GM12878 (cell line): ENCODE measurements around the gene LYRM4. TPM values are rescaled to one million over a fixed set of nuclear protein-coding genes. Genes with fewer than 3 reads are reported as not detected.

Experiments
- ATAC-seq: fragments of 200-7000 bp; cut with Tn5 transposase; 3 replicates; pipeline ENCODE4 v1.9.1; 2020; ENCODE audit warnings: mild to moderate bottlenecking, moderate library complexity
- BruUV-seq: library from RNA; stranded (reverse); fragments of 400-500 nt; replicated peaks from 2 replicates; lab custom pipeline; 2021; lab: Mats Ljungman, UMichigan
- CTCF ChIA-PET: fragments of 300-600 bp; sonication (Branson Sonifier 250); formaldehyde crosslinking; extraction: SDS; loops from one replicate; lab custom pipeline; 2021; ENCODE audit warnings: inconsistent platforms; lab: Yijun Ruan, JAX
- POLR2A ChIA-PET: fragments of 350-600 bp; formaldehyde crosslinking; extraction: SDS; loops from one replicate; lab custom pipeline; 2021; ENCODE audit warnings: inconsistent platforms; lab: Charles Lee
- RAD21 ChIA-PET: fragments of 300-600 bp; sonication (Branson Sonifier 250); formaldehyde crosslinking; loops from one replicate; lab custom pipeline; 2023; ENCODE audit warnings: antibody characterized with exemption; ENCODE audit not compliant: unreplicated experiment; lab: Charles Lee
- SMC1A ChIA-PET: fragments of 300-600 bp; sonication (Branson Sonifier 250); formaldehyde crosslinking; loops from one replicate; lab custom pipeline; 2023; ENCODE audit not compliant: unreplicated experiment, uncharacterized antibody; lab: Charles Lee
- DNase-seq: peaks from one replicate; pipeline ENCODE4 v3.0.0-alpha.2; 2011; ENCODE audit warnings: low read depth, low spot score
- FAIRE-seq: peaks from 3 replicates; lab custom pipeline; 2011; peaks lifted over from hg19 to GRCh38; lab: Jason Lieb, UNC
- H2AFZ ChIP-seq: 2 replicates; pipeline ENCODE4 v1.6.0; 2011; ENCODE audit warnings: low read depth, low read length, control low read depth; ENCODE audit not compliant: control insufficient read depth
- H3K27ac ChIP-seq: 2 replicates; pipeline ENCODE4 v1.5.1; 2011; ENCODE audit warnings: control low read depth; ENCODE audit not compliant: control insufficient read depth, insufficient read depth
- H3K27me3 ChIP-seq, 2 experiments: replicated peaks in 1 of 2; 2 replicates each; pipeline versions ENCODE4 v1.6.0 to v1.6.1; 2011; ENCODE audit warnings: low read length in 1 of 2; ENCODE audit not compliant: control insufficient read depth in 2 of 2, insufficient read depth in 2 of 2
- H3K36me3 ChIP-seq, 2 experiments: 2 replicates each; pipeline ENCODE4 v1.5.1; 2011; ENCODE audit warnings: low read length in 1 of 2; ENCODE audit not compliant: control insufficient read depth in 2 of 2, insufficient read depth in 2 of 2
- H3K4me1 ChIP-seq: 2 replicates; pipeline ENCODE4 v1.6.1; 2011; ENCODE audit warnings: mild to moderate bottlenecking, low read length, moderate library complexity, mixed read lengths; ENCODE audit not compliant: control insufficient read depth, insufficient read depth
- H3K4me2 ChIP-seq: 2 replicates; pipeline ENCODE4 v1.6.0; 2011; ENCODE audit warnings: control low read depth; ENCODE audit not compliant: control insufficient read depth, insufficient read depth
- H3K4me3 ChIP-seq: fragments of 200-600 bp; sonication (generic); 2 replicates; pipeline ENCODE4 v1.5.1; 2016
- H3K79me2 ChIP-seq: 2 replicates; pipeline ENCODE4 v1.6.0; 2011; ENCODE audit warnings: low read length; ENCODE audit not compliant: control insufficient read depth, insufficient read depth
- H3K9ac ChIP-seq: 2 replicates; pipeline ENCODE4 v1.8.0; 2011; ENCODE audit warnings: low read length, control low read depth, mixed read lengths; ENCODE audit not compliant: control insufficient read depth, insufficient read depth
- H3K9me3 ChIP-seq: replicated peaks from 3 replicates; pipeline ENCODE4 v1.5.1; 2011; ENCODE audit warnings: mild to moderate bottlenecking, low read length; ENCODE audit not compliant: control insufficient read depth, insufficient read depth
- H4K20me1 ChIP-seq: 2 replicates; pipeline ENCODE4 v1.6.0; 2011; ENCODE audit not compliant: control insufficient read depth, insufficient read depth
- DPF2 ChIP-seq: fragments of 450-650 bp; IDR thresholded peaks from 2 replicates; pipeline ENCODE4 v1.6.1; 2017; ENCODE audit warnings: mild to moderate bottlenecking
- EED ChIP-seq: sonication (generic); IDR thresholded peaks from 2 replicates; pipeline ENCODE4 v1.6.1; 2016; ENCODE audit warnings: antibody characterized with exemption, low read depth
- ESRRA ChIP-seq: IDR thresholded peaks from 2 replicates; pipeline ENCODE4 v1.6.1; 2012; ENCODE audit warnings: mild to moderate bottlenecking, low read length, improper control_type of control experiment
- FOXK2 ChIP-seq: fragments of 450-650 bp; IDR thresholded peaks from 2 replicates; pipeline ENCODE4 v1.6.1; 2017; ENCODE audit warnings: mild to moderate bottlenecking, moderate library complexity
- GATAD2B ChIP-seq: fragments of 450-650 bp; conservative IDR thresholded peaks from 2 replicates; pipeline ENCODE4 v1.6.1; 2017; ENCODE audit warnings: low read depth, mild to moderate bottlenecking, moderate library complexity
- HDAC2 ChIP-seq: fragments of 200-600 bp; sonication (generic); IDR thresholded peaks from 2 replicates; pipeline ENCODE4 v1.6.1; 2017
- IRF5 ChIP-seq: fragments of 450-650 bp; IDR thresholded peaks from 2 replicates; pipeline ENCODE4 v1.6.1; 2017; ENCODE audit warnings: borderline replicate concordance
- KDM1A ChIP-seq: fragments of 200-600 bp; sonication (generic); IDR thresholded peaks from 2 replicates; pipeline ENCODE4 v1.6.1; 2016; ENCODE audit warnings: borderline replicate concordance
- RFX5 ChIP-seq: IDR thresholded peaks from 2 replicates; pipeline ENCODE4 v1.6.1; 2011; ENCODE audit warnings: low read depth, low read length, improper control_type of control experiment
- SP1 ChIP-seq: IDR thresholded peaks from one replicate; pipeline ENCODE4 v1.6.1; 2011; ENCODE audit warnings: low read depth, low read length
- STAT1 ChIP-seq: fragments of 450-650 bp; conservative IDR thresholded peaks from 2 replicates; pipeline ENCODE4 v1.6.1; 2014; ENCODE audit warnings: antibody characterized with exemption, mild to moderate bottlenecking
- TCF7 ChIP-seq: IDR thresholded peaks from 2 replicates; pipeline ENCODE4 v1.6.1; 2014; ENCODE audit warnings: antibody characterized with exemption, borderline replicate concordance
- ZNF24 ChIP-seq: fragments of 450-650 bp; IDR thresholded peaks from 2 replicates; pipeline ENCODE4 v1.6.1; 2017; ENCODE audit warnings: antibody characterized with exemption, mild to moderate bottlenecking
- WGBS: methylation state at CpG from one replicate; pipeline ENCODE4 v1.1.6; 2016; ENCODE audit warnings: low lambda C conversion rate; ENCODE audit not compliant: insufficient replicate concordance, insufficient coverage; ENCODE audit errors: missing lambda C conversion rate; 5-methylcytosine and 5-hydroxymethylcytosine counted together
- in situ Hi-C: fragments of 300-500 bp; cut with MboI; formaldehyde crosslinking; loops from 9 replicates; pipeline ENCODE4 v1.14.3; 2018; ENCODE audit warnings: mixed read lengths
- intact Hi-C: fragments of 100-400 bp; cut with micrococcal nuclease; formaldehyde crosslinking; loops from one replicate; pipeline ENCODE4 v1.14.2; 2022; ENCODE audit not compliant: unreplicated experiment
- polyA plus RNA-seq, 11 experiments: library from polyadenylated mRNA; depleted of rRNA in 4 of 11; unstranded in 6 of 11; stranded (reverse) in 5 of 11; fragments of >200 nt; fragmentation: Nextera tagmentation in 4 of 11; fragmentation: Illumina TruSeq in 1 of 11; extraction: Ambion mirVana in 4 of 11; extraction: Trizol in 1 of 11; gene quantifications; 1 replicate in 1 of 11; 2 replicates in 10 of 11; pipeline versions ENCODE4 v1.2.1 to v1.2.3, GENCODE V29; 2011 to 2016; ENCODE audit warnings: inconsistent platforms in 2 of 11, missing spikeins in 2 of 11, low read depth in 1 of 11
- total RNA-seq, 4 experiments: library from RNA; depleted of rRNA in 3 of 4; stranded (reverse); fragments of >200 nt in 3 of 4; fragmentation: Illumina TruSeq in 1 of 4; extraction: Trizol in 1 of 4; gene quantifications; 2 replicates each; pipeline versions ENCODE4 v1.2.1 to v1.2.3, GENCODE V29; 2013 to 2021
- TF ChIP-seq, protein P1 (sequence below): IDR thresholded peaks from 2 replicates; pipeline ENCODE4 v1.6.1; 2012; ENCODE audit warnings: mild to moderate bottlenecking, low read depth, low read length

Gene LYRM4
- total and polyA plus RNA-seq, 10 of the 15 experiments (the other 5 are each of a cell fraction or from before 2014, with no cell fraction given), result 32.7 to 66.8 (median 44.0) TPM

- no peak for TF ChIP-seq EED
- no peak for TF ChIP-seq GATAD2B
- no peak for TF ChIP-seq RFX5
- TF ChIP-seq STAT1, result no peak
- TF ChIP-seq, protein P1, sequence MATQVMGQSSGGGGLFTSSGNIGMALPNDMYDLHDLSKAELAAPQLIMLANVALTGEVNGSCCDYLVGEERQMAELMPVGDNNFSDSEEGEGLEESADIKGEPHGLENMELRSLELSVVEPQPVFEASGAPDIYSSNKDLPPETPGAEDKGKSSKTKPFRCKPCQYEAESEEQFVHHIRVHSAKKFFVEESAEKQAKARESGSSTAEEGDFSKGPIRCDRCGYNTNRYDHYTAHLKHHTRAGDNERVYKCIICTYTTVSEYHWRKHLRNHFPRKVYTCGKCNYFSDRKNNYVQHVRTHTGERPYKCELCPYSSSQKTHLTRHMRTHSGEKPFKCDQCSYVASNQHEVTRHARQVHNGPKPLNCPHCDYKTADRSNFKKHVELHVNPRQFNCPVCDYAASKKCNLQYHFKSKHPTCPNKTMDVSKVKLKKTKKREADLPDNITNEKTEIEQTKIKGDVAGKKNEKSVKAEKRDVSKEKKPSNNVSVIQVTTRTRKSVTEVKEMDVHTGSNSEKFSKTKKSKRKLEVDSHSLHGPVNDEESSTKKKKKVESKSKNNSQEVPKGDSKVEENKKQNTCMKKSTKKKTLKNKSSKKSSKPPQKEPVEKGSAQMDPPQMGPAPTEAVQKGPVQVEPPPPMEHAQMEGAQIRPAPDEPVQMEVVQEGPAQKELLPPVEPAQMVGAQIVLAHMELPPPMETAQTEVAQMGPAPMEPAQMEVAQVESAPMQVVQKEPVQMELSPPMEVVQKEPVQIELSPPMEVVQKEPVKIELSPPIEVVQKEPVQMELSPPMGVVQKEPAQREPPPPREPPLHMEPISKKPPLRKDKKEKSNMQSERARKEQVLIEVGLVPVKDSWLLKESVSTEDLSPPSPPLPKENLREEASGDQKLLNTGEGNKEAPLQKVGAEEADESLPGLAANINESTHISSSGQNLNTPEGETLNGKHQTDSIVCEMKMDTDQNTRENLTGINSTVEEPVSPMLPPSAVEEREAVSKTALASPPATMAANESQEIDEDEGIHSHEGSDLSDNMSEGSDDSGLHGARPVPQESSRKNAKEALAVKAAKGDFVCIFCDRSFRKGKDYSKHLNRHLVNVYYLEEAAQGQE, result no peak
- no peak for TF ChIP-seq HDAC2
Measured at GRCh38 chr6:5238336-5238735, 22.4 kb downstream of the LYRM4 start (continued).

GRCh38 chr6:5237805-5238204, 22.9 kb downstream of the LYRM4 start:
- H3K36me3 ChIP-seq, result peaks cover 4 to 8% of the 10 kb centered on the region in 2 experiments; a peak in 3 of 4 replicates
- H3K79me2 ChIP-seq, result no peaks in the 10 kb centered on the region
- no peak overlapping the region for H3K27ac ChIP-seq
- H3K4me2 ChIP-seq, result no peak overlapping the region
- in situ Hi-C loops (no loop called here), intact Hi-C loops (no loop called here)
- TF ChIP-seq ESRRA, result no peak
- TF ChIP-seq TCF7, result no peak
- no peak for TF ChIP-seq FOXK2
- no peak for TF ChIP-seq DPF2
- TF ChIP-seq KDM1A, result no peak
- TF ChIP-seq SP1, result no peak
- no peak for TF ChIP-seq HDAC2
- TF ChIP-seq ZNF24, result no peak
- TF ChIP-seq IRF5, result no peak
- no TSS peak for BruUV-seq
- no peaks in the 10 kb centered on the region for H3K27me3 ChIP-seq
- DNase-seq, result no peak
- ATAC-seq, result no peak
- RAD21 ChIA-PET, result no interaction called here
- SMC1A ChIA-PET, result interaction anchor here (1.0 kb wide), 1 partner anchor 30 kb away, joined by 5 read pairs; no protein-coding TSS in a partner anchor
- WGBS, result 84% methylated on average over 4 of the region's 4 CpGs
- CTCF ChIA-PET, result no interaction called here
- H3K9ac ChIP-seq, result no peak overlapping the region
- FAIRE-seq, result no peak
- H3K4me3 ChIP-seq, result no peak overlapping the region
- peaks cover 11% of the 10 kb centered on the region for H3K4me1 ChIP-seq
- H2AFZ ChIP-seq, result no peak overlapping the region
- POLR2A ChIA-PET, result no interaction called here
- no peaks in the 10 kb centered on the region for H3K9me3 ChIP-seq
- H4K20me1 ChIP-seq, result no peaks in the 10 kb centered on the region
